A549 (cell line): ENCODE measurements around the gene TBRG4. TPM values are rescaled to one million over a fixed set of nuclear protein-coding genes. Genes with fewer than 3 reads are reported as not detected.
A peak's percentile ranks its signal among the peaks of the same experiment; 100 is the strongest.

ENCODE experiments used
- ATAC-seq, 2 experiments: fragments of 200-7000 bp in 1 of 2; fragments of >200 bp in 1 of 2; cut with Nextera tagmentation in 1 of 2; cut with Tn5 transposase in 1 of 2; 3 replicates each; pipeline versions ENCODE4 v1.8.0 to v1.9.1; 2018 to 2020; ENCODE audit warnings: mild to moderate bottlenecking in 1 of 2, moderate library complexity in 1 of 2
- CTCF ChIA-PET: fragments of 300-600 bp; sonication (Branson Sonifier 250); formaldehyde crosslinking; extraction: SDS; loops from one replicate; lab custom pipeline; 2021; ENCODE audit warnings: antibody characterized with exemption, inconsistent platforms; lab: Yijun Ruan, JAX
- POLR2A ChIA-PET: fragments of 350-600 bp; formaldehyde crosslinking; extraction: SDS; loops from one replicate; lab custom pipeline; 2021; ENCODE audit warnings: antibody characterized with exemption, inconsistent platforms; lab: Yijun Ruan, JAX
- DNase-seq, 2 experiments: peaks; one replicate each; pipeline versions ENCODE4 v3.0.0 to v3.0.0-alpha.2; 2011 to 2016; ENCODE audit warnings: low read depth in 1 of 2, low spot score in 1 of 2
- FAIRE-seq: peaks from 2 replicates; lab custom pipeline; 2011; peaks lifted over from hg19 to GRCh38; lab: Jason Lieb, UNC
- H3K27ac ChIP-seq, 2 experiments: fragments of >200 bp; sonication (Bioruptor Twin); formaldehyde crosslinking; 3 replicates each; pipeline ENCODE4 v1.5.1; 2016 to 2017
- H3K4me1 ChIP-seq: fragments of >200 bp; sonication (Bioruptor Twin); formaldehyde crosslinking; 3 replicates; pipeline ENCODE4 v1.6.1; 2016
- H3K4me2 ChIP-seq: fragments of >200 bp; sonication (Bioruptor Twin); formaldehyde crosslinking; 3 replicates; pipeline ENCODE4 v1.6.1; 2016
- H3K4me3 ChIP-seq: fragments of >200 bp; sonication (Bioruptor Twin); formaldehyde crosslinking; 3 replicates; pipeline ENCODE4 v1.5.1; 2016
- H3K9me3 ChIP-seq: fragments of >200 bp; sonication (Bioruptor Twin); formaldehyde crosslinking; 3 replicates; pipeline ENCODE4 v1.6.1; 2016
- BCL3 ChIP-seq: fragments of >200 bp; sonication (Bioruptor Twin); formaldehyde crosslinking; IDR thresholded peaks from 3 replicates; pipeline ENCODE4 v1.6.1; 2016
- EHF ChIP-seq: fragments of 250-450 bp; sonication (Bioruptor Pico); IDR thresholded peaks from 2 replicates; pipeline ENCODE4 v1.5.0; 2020; ENCODE audit warnings: mild to moderate bottlenecking
- EHMT2 ChIP-seq: fragments of 200-600 bp; sonication (generic); IDR thresholded peaks from 2 replicates; pipeline ENCODE4 v1.6.1; 2016; ENCODE audit warnings: antibody characterized with exemption, low read depth, mild to moderate bottlenecking, moderate library complexity
- HDAC2 ChIP-seq: fragments of 200-600 bp; sonication (generic); IDR thresholded peaks from 2 replicates; pipeline ENCODE4 v1.6.1; 2016
- HES2 ChIP-seq: fragments of >200 bp; sonication (Bioruptor Twin); formaldehyde crosslinking; IDR thresholded peaks from 2 replicates; pipeline ENCODE4 v1.6.1; 2016
- HOXA7 ChIP-seq: fragments of 250-450 bp; sonication (Bioruptor Pico); IDR thresholded peaks from 2 replicates; pipeline ENCODE4 v1.5.0; 2020; ENCODE audit warnings: mild to moderate bottlenecking, moderate library complexity
- HOXB13 ChIP-seq: fragments of 250-450 bp; sonication (Bioruptor Pico); IDR thresholded peaks from 2 replicates; pipeline ENCODE4 v1.5.0; 2020; ENCODE audit warnings: low read depth, mild to moderate bottlenecking, moderate library complexity
- HOXB5 ChIP-seq: fragments of 250-450 bp; sonication (Bioruptor Pico); IDR thresholded peaks from 2 replicates; pipeline ENCODE4 v1.5.0; 2020; ENCODE audit warnings: mild to moderate bottlenecking, moderate library complexity
- JUN ChIP-seq, 2 experiments: fragments of >200 bp; sonication (Bioruptor Twin); formaldehyde crosslinking; IDR thresholded peaks; 2 replicates in 1 of 2; 3 replicates in 1 of 2; pipeline ENCODE4 v1.6.1; 2016 to 2017
- MAZ ChIP-seq: fragments of 150-350 bp; IDR thresholded peaks from 2 replicates; pipeline ENCODE4 v1.6.1; 2014; ENCODE audit warnings: antibody characterized with exemption, low read depth, low read length, borderline replicate concordance
- MYC ChIP-seq: IDR thresholded peaks from 2 replicates; pipeline ENCODE4 v1.6.1; 2012; ENCODE audit warnings: mild to moderate bottlenecking, inconsistent platforms, low read length, improper control_type of control experiment, borderline replicate concordance
- NFE2L2 ChIP-seq: fragments of 150-350 bp; conservative IDR thresholded peaks from 2 replicates; pipeline ENCODE4 v1.6.1; 2014; ENCODE audit warnings: low read length
- NR3C1 ChIP-seq: fragments of >200 bp; sonication (Bioruptor Twin); formaldehyde crosslinking; IDR thresholded peaks from 3 replicates; pipeline ENCODE4 v1.6.1; 2017
- POLR2AphosphoS2 ChIP-seq: conservative IDR thresholded peaks from 2 replicates; pipeline ENCODE4 v1.6.1; 2012; ENCODE audit warnings: low read length, improper control_type of control experiment, inconsistent platforms
- RFX5 ChIP-seq: fragments of 450-650 bp; IDR thresholded peaks from 2 replicates; pipeline ENCODE4 v1.7.1; 2014; ENCODE audit warnings: antibody characterized with exemption, mild to moderate bottlenecking, moderate library complexity
- SMC3 ChIP-seq: fragments of >200 bp; sonication (Bioruptor Twin); formaldehyde crosslinking; IDR thresholded peaks from 3 replicates; pipeline ENCODE4 v1.6.1; 2018; ENCODE audit warnings: inconsistent platforms
- SREBF2 ChIP-seq: fragments of 450-650 bp; IDR thresholded peaks from 2 replicates; pipeline ENCODE4 v1.6.1; 2014; ENCODE audit warnings: mild to moderate bottlenecking, moderate library complexity
- TP53 ChIP-seq: fragments of 250-450 bp; sonication (Bioruptor Pico); IDR thresholded peaks from 2 replicates; pipeline ENCODE4 v1.5.0; 2021; ENCODE audit warnings: mild to moderate bottlenecking, moderate library complexity
- USF2 ChIP-seq: fragments of 450-650 bp; IDR thresholded peaks from 2 replicates; pipeline ENCODE4 v1.6.1; 2014; ENCODE audit warnings: antibody characterized with exemption
- ZFP36 ChIP-seq: fragments of 450-650 bp; IDR thresholded peaks from 2 replicates; pipeline ENCODE4 v1.6.1; 2014; ENCODE audit warnings: borderline replicate concordance; ENCODE audit not compliant: partially characterized antibody
- WGBS: methylation state at CpG from one replicate; pipeline ENCODE4 v1.1.6; 2017; ENCODE audit errors: missing lambda C conversion rate; 5-methylcytosine and 5-hydroxymethylcytosine counted together
- polyA plus RNA-seq, 4 experiments: library from polyadenylated mRNA; depleted of rRNA in 3 of 4; stranded (reverse); fragments of >200 nt; fragmentation: RNase III in 1 of 4; extraction: RNeasy Plus Mini Kit Qiagen cat#74134 plus additional on column Dnase treatment in 1 of 4; gene quantifications; 2 replicates in 3 of 4; 3 replicates in 1 of 4; pipeline ENCODE4 v1.2.3, GENCODE V29; 2011 to 2017

The TBRG4 gene
- polyA plus RNA-seq, 2 of the 4 experiments (the other 2 are of a cell fraction) = 88.8 to 100 TPM

GRCh38 chr7:45098983-45099839, 12.3 kb downstream of the TBRG4 start:
- Histone ChIP-seq H3K4me2 (no peak overlapping the region), H3K4me1 (no peaks in the 10 kb centered on the region), H3K4me3 (no peak overlapping the region), H3K27ac (no peak overlapping the region), H3K9me3 (no peaks in the 10 kb centered on the region)
- ChIA-PET POLR2A (interaction anchor here (1.2 to 1.3 kb wide), 2 partner anchors 11 to 13 kb away, joined by 7 to 8 read pairs; partner anchors contain the start of gene TBRG4), CTCF (interaction anchor here (0.6 to 1.1 kb wide), 4 partner anchors 11 to 498 kb away, joined by 3 to 5 read pairs (median 4); no protein-coding TSS in a partner anchor)
- no peak for FAIRE-seq
- 83% methylated on average over 10 of the region's 10 CpGs for WGBS
- DNase-seq = no peak
- TF ChIP-seq HOXA7 (CRISPR knock-in tag) (no peak), JUN (IDR thresholded peaks at IDR 0.05) (peak in 1 of 2 experiments; percentile 49; a peak in 2 of 5 replicates), POLR2AphosphoS2 (peak; percentile 23; the same call in 1 of the 2 replicates)
- peak; percentile 59 to 66; a peak in 5 of 6 replicates for ATAC-seq

- no peak for TF ChIP-seq JUN (IDR thresholded peaks at IDR 0.05)
- no peak for TF ChIP-seq SREBF2
- TF ChIP-seq TP53 (CRISPR knock-in tag) = no peak
- TF ChIP-seq EHF (CRISPR knock-in tag) = no peak
- no peak for TF ChIP-seq POLR2AphosphoS2
- TF ChIP-seq EHMT2 = no peak
- no peak for TF ChIP-seq ZFP36
- no peak for TF ChIP-seq MAZ
- TF ChIP-seq BCL3 = no peak
- TF ChIP-seq USF2 = no peak
- TF ChIP-seq HOXB13 (CRISPR knock-in tag) = no peak
- no peak for TF ChIP-seq HOXB5 (CRISPR knock-in tag)
- TF ChIP-seq HDAC2 = no peak
- TF ChIP-seq RFX5 = no peak
- no peak for TF ChIP-seq HOXA7 (CRISPR knock-in tag)
- TF ChIP-seq SMC3 = no peak
- no peak for TF ChIP-seq MYC
- TF ChIP-seq NFE2L2 = no peak
- no peak for TF ChIP-seq HES2
- no peak for TF ChIP-seq NR3C1
- DNase-seq (no peak), FAIRE-seq (no peak), ATAC-seq (no peak)
- H3K9me3 ChIP-seq = no peaks in the 10 kb centered on the region
- peaks cover 13% of the 10 kb centered on the region; the same call in 2 of the 3 replicates for H3K4me1 ChIP-seq
- CTCF ChIA-PET = interaction anchor here (0.6 to 1.4 kb wide), 3 partner anchors 44 to 263 kb away, joined by 3 to 4 read pairs (median 3); no protein-coding TSS in a partner anchor
- no peak overlapping the region for H3K27ac ChIP-seq
- POLR2A ChIA-PET = interaction anchor here (1.6 kb wide), 1 partner anchor 19 kb away, joined by 9 read pairs; the partner anchor contains the start of gene TBRG4
- H3K4me3 ChIP-seq = no peak overlapping the region
- H3K4me2 ChIP-seq = peak overlapping the region; percentile 36; the same call in 2 of the 3 replicates
- 30% methylated on average over 3 of the region's 3 CpGs for whole genome bisulfite sequencing
These were observed 18.6 kb downstream of the TBRG4 start for GRCh38 chr7:45092931-45093235.
